Measurements from ENCODE around the gene HOXA7. TPM values are rescaled to one million over a fixed set of nuclear protein-coding genes. Genes with fewer than 3 reads are reported as not detected.
A peak's percentile ranks its signal among the peaks of the same experiment; 100 is the strongest.

Gene HOXA7
- polyA plus RNA-seq, 10 donors, result 0.84 to 12.3 (median 5.6) TPM

DNA sequence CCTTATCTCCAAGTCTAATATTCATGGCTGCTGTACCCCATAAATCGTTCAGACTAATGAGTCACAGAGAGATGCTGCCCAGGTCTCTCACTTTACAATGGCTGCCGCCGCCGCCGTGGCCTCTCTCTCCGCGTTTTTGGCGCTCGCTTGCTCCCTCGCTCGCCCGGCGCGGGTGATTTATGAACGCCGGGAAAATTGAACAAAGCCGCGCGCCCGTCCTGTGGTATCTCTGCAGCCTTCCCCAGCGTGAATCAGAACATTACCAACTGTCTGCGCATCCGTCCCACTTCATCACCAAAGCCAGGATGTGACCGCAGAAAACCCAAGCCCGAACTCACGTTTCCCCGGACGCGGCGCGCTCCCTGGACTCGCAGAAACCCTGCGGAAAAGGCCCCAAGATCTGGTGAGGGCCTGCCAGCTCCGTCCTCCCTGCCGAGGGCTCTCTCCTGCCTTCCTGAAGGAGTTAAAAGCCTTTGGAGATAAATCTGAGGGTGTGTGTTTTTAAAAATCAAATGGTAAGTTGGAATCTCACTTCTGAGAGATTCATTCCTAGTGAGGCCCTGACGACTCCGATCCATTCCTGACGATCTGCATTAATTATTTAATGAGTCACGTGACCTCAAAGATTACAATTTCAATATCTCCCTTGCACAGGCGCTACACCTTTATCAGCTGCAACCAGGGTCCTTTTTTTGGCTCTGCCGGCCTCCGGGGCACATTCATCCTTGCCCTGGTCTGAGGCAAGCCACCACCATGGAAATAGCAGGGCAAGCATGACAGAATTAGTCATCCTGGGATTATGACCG lies 32.2 kb downstream of the HOXA7 start:
- peak in 1 of 3 donors; percentile 61 for DNase-seq

DNA sequence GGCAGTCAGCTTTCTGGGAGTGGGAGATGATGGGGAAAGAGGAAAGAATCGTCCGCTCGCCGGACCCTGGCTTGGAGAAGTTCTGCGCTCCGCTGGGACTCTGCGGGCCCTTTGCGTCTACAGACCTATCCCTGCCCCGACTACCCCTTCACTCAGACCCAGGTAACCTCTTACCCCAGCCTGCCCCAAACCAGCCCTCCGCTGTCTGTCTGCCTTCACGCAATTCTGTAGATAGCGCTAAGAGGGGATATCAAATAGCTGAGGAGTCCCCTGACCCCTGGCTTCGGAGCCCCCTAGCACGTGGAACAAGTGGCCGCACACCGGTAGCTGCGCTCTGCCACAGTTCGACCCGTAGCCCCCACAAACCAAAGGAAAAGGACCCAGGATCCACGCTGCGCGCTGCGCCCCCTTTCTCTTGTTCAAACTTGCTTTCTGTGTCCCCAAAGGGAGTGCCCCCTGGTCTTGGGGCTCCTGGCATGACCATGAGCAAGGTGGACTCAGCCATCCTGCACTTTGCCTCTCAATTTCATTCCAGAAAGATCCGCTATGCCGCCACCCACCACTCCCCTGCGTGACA lies 32.9 kb downstream of the HOXA7 start:
- DNase-seq, result no peak

DNA sequence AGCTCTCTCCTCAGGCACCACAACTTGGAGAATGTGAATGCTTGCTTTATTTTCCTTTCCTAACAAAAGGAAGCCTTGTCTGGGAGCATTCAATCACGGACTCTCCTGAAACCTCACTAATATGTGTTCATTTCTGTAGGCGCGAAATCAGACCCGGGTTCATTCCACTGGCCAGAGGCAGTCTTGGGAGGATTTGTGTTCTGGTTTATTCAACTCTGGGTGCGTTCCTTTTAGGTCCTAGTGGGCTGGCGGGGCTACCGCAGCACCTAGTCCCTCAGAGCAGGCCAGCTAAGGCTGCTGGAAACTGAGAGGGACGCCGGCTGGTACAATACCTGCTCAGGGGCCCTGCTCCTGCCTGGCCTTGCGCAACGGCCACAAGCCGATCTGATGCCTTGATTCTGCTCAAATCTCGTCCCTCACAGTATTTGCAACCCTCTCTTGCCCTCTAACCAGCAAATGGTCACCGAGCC lies 33.4 kb downstream of the HOXA7 start:
- DNase-seq, result peak in 1 of 3 donors; percentile 47

GRCh38 chr7:27122077-27122910 lies 34.2 kb downstream of the HOXA7 start:
- DNase-seq, result peak in 1 of 3 donors; percentile 65

DNA sequence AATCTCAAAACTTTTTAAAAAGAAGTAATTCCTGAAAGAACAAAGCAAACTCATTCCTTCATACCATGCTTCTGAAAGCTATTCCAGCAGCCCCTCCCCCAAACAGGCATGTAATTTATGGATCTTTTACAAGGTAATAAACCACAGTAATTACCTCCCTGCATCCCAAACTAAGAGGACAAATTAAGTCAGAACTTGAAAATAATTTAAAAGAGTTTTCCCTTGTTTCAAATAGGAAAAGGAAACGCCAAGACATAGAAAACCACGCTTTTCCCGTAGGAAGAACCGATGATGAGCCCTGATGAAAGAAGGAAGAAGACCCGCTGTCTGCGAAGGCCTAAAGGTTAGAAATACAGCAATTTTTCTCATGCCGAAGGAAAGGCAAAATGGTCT lies 34.8 kb downstream of the HOXA7 start:
- DNase-seq, result no peak

GRCh38 chr7:27119412-27119911 lies 37.0 kb downstream of the HOXA7 start:
- DNase-seq, result no peak

GRCh38 chr7:27118580-27118979 lies 37.9 kb downstream of the HOXA7 start:
- DNase-seq, result no peak

- peak in 1 of 3 donors; percentile 36 for DNase-seq
These were observed 38.5 kb downstream of the HOXA7 start for GRCh38 chr7:27117887-27118491.

GRCh38 chr7:27116962-27117886 lies 39.3 kb downstream of the HOXA7 start:
- peak in 2 of 3 donors; percentile 37 to 38 for DNase-seq

GRCh38 chr7:27116031-27116961 lies 40.2 kb downstream of the HOXA7 start:
- peak in 2 of 3 donors; percentile 55 to 67 for DNase-seq

DNA sequence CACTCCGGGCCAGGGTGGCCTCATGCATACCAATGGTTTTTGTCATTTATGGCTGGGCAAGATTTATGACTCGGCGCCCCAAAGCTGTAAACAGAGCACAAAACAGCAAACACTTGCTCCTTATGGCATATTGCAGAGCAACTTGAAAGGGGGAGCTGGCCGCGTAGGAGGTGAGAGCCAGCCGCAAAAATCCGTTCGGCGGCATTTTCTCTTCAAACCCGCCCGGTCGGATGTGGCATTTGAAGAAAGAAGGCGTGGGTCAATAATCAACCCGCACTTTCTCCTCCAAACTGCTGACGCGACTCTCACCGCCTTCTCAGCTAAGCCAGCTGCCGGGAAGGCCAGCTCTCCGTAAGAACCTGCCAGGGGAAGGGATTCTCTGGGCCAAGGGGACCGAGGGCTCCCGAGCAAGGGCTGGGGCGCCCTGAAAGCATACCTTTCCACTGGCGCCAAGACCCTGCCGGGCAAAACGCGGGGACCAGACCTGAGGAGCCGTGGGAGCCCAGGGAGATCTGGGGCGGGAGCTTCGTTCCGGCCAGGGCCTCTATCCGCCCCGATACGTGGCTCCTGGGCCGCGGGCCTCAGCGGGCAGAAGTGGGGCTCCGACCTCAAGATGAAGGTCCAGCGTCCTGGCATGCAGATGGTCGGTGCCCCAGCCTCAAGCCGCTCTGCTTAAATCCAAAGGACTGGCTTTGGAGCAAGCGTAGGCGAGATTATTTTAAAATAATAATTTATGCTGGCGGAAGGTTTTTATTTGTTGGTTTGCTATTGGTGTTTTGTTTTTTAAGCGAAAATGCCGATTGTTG lies 41.1 kb downstream of the HOXA7 start:
- peak in 2 of 3 donors; percentile 62 to 69 for DNase-seq

DNA sequence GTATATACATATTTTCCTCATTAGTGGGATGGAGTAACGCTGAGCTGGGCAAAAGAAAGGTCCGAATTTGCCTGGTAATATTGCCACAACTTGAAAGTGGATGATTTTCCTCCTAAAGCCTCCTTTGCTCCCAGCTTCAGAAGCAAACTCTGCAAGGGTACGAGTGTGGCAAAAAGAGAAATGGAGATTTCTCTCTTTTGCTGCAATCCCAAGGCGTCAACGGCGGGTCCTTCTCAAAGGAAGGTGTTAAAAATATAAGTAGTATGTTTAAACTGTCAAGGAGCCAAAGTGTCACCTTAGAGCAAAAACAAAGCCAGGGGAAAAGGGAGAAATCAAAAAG lies 41.6 kb downstream of the HOXA7 start:
- DNase-seq, result no peak

- DNase-seq, result peak in 2 of 3 donors; percentile 67 to 77
These were observed 42.3 kb downstream of the HOXA7 start for GRCh38 chr7:27113991-27114769.

DNA sequence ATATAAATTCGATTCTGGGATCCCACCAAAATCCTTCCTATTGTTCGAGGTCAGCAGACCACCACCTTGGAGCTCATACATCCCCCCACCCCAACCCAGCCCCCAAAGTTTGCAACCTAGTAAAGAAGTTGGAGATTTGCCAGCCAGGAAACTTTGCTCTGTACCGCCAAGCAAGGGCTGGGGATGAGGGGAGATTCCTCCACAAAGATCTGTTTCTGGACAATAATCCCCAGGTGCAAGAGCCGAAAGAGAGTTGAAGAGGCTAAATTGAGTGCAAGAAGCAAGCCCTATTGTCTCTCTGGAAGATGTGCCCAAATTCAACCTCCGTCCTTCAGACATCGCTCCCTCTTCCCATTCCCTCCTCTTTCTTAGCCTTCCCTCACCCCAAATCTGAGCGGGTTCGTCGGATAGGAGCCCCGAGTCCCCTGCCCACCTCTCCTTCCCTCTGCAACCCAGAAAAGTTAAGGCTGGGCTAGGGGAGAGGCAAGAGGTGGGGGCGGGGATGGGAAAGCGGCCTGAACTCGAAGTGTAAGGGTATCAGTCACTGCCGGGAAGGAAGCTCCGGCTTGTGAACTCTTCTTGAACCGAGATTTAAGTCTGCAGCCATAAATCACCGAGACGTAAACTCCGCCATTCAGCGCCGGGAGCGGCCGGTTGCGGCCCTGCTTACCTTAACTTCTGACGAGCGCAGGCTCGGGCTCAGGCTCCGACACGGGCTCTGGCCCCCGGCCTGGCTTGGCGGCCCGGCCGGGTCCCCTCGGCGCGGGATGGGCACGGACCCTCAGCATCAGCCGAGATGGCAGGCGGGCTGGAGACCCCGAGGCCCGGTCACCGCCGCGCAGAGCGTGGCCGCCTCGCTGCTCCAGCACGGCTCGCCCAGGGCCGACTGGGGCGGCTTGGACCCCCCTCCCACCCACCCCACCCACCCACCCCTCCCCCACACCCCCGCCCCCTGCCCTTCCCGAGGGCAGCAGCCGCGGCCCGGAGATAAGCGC lies 43.2 kb downstream of the HOXA7 start:
- peak; percentile 57 to 93 (median 85) for DNase-seq

GRCh38 chr7:27112361-27112760 lies 44.1 kb downstream of the HOXA7 start:
- peak in 1 of 3 donors; percentile 57 for DNase-seq

GRCh38 chr7:27111751-27112277 lies 44.7 kb downstream of the HOXA7 start:
- peak in 2 of 3 donors; percentile 44 to 67 for DNase-seq

Measured in muscle of back (tissue), 11 donors.